ENCODE results near the gene KCNJ14.

DNA sequence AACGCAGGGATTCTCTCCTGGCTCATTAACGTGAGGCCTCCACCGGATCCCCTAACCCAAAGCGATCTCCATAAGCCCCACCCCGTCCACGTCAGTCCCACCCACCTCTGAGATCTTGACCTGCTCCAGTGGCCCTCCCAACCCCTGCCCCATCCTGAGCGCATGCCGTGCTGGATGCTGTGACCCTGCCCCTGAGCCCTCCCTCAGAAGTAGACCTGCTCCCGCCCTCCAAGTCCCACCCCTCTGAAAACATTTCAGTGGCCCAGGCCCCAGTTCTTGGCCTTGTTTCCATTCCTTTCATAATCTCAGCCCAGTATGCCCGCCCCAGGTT, 36.4 kb downstream of the KCNJ14 start:
- TF ChIP-seq, protein P1, sequence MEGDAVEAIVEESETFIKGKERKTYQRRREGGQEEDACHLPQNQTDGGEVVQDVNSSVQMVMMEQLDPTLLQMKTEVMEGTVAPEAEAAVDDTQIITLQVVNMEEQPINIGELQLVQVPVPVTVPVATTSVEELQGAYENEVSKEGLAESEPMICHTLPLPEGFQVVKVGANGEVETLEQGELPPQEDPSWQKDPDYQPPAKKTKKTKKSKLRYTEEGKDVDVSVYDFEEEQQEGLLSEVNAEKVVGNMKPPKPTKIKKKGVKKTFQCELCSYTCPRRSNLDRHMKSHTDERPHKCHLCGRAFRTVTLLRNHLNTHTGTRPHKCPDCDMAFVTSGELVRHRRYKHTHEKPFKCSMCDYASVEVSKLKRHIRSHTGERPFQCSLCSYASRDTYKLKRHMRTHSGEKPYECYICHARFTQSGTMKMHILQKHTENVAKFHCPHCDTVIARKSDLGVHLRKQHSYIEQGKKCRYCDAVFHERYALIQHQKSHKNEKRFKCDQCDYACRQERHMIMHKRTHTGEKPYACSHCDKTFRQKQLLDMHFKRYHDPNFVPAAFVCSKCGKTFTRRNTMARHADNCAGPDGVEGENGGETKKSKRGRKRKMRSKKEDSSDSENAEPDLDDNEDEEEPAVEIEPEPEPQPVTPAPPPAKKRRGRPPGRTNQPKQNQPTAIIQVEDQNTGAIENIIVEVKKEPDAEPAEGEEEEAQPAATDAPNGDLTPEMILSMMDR (IDR thresholded peaks at IDR 0.05), result no peak
- no peak for TF ChIP-seq POLR2A (IDR thresholded peaks at IDR 0.05)
